GM12891 (cell line): Measurements from ENCODE around the gene DNAI7.

ENCODE experiments used
- PAX5 ChIP-seq: IDR thresholded peaks from 2 replicates; pipeline ENCODE4 v1.6.1; 2011; ENCODE audit warnings: low read length, moderate library complexity, mild to moderate bottlenecking; ENCODE audit not compliant: insufficient read depth, severe bottlenecking
- POLR2A ChIP-seq: IDR thresholded peaks from 2 replicates; pipeline ENCODE4 v1.6.1; 2011; ENCODE audit warnings: low read depth, low read length, control low read depth
- POLR2AphosphoS5 ChIP-seq: IDR thresholded peaks from 2 replicates; pipeline ENCODE4 v1.6.1; 2011; ENCODE audit warnings: low read depth, low read length, control low read depth
- POU2F2 ChIP-seq: IDR thresholded peaks from 2 replicates; pipeline ENCODE4 v1.6.1; 2011; ENCODE audit warnings: low read depth, mild to moderate bottlenecking, control low read depth, low read length, moderate library complexity
- SPI1 ChIP-seq: IDR thresholded peaks from 2 replicates; pipeline ENCODE4 v1.6.1; 2011; ENCODE audit warnings: low read depth, low read length, control low read depth
- TAF1 ChIP-seq: IDR thresholded peaks from 2 replicates; pipeline ENCODE4 v1.6.1; 2011; ENCODE audit warnings: low read depth, low read length, control low read depth

DNA sequence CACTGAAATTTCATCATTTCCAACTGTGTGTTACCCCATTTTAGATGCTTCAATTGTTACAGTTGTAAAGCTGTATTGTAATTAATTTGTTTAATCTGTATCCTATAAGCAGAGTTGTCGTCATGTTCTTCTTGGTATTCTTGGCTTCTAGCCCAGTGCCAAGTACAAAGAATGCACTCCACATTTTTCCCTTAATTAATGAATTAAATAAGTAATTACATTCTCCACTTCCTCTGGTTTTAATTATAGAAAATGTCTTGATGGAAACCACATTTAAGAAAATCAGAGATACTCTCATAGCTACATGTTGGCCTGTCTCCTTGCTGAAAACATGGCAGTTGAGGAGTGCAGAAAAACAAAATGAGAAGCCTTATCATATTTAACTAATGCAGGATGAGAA, 746 bp downstream of the DNAI7 start:
- TF ChIP-seq POLR2A (no peak), POLR2AphosphoS5 (no peak), PAX5 (no peak), TAF1 (no peak), SPI1 (no peak), POU2F2 (no peak)
